C4-2B (cell line): ENCODE results near the gene PDXP.

ENCODE experiments used
- ZFX ChIP-seq: fragments of 450-650 bp; IDR thresholded peaks from 2 replicates; pipeline ENCODE4 v1.6.1; 2017
- TF ChIP-seq, protein P1 (sequence below): fragments of 450-650 bp; conservative IDR thresholded peaks from 2 replicates; pipeline ENCODE4 v1.5.1; 2017; ENCODE audit warnings: mild to moderate bottlenecking

GRCh38 chr22:37621352-37621860, 37.1 kb upstream of the PDXP start:
- TF ChIP-seq, protein P1, sequence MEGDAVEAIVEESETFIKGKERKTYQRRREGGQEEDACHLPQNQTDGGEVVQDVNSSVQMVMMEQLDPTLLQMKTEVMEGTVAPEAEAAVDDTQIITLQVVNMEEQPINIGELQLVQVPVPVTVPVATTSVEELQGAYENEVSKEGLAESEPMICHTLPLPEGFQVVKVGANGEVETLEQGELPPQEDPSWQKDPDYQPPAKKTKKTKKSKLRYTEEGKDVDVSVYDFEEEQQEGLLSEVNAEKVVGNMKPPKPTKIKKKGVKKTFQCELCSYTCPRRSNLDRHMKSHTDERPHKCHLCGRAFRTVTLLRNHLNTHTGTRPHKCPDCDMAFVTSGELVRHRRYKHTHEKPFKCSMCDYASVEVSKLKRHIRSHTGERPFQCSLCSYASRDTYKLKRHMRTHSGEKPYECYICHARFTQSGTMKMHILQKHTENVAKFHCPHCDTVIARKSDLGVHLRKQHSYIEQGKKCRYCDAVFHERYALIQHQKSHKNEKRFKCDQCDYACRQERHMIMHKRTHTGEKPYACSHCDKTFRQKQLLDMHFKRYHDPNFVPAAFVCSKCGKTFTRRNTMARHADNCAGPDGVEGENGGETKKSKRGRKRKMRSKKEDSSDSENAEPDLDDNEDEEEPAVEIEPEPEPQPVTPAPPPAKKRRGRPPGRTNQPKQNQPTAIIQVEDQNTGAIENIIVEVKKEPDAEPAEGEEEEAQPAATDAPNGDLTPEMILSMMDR, result no peak
- no peak for TF ChIP-seq ZFX
